Activated CD4-positive, alpha-beta T cell treated with anti-CD3 and anti-CD28 coated beads, Interleukin-2, amount 10 ng/mL, durations not matched to agents 7 days and 5 days (primary cell): ENCODE results near the gene KISS1R. TPM values are rescaled to one million over a fixed set of nuclear protein-coding genes. Genes with fewer than 3 reads are reported as not detected.
"Not testable (repeated sequence)": the region's sequence is repeated elsewhere in the genome, so short reads cannot be mapped to it uniquely, and the experiment has no call there.

Experiments used
- CTCF ChIA-PET: fragments of 350-600 bp; sonication (Branson Sonifier 250); formaldehyde crosslinking; loops from one replicate; lab custom pipeline; 2021; ENCODE audit warnings: antibody characterized with exemption; lab: Charles Lee
- POLR2A ChIA-PET: fragments of 350-600 bp; sonication (Branson Sonifier 250); formaldehyde crosslinking; loops from one replicate; lab custom pipeline; 2021; ENCODE audit warnings: antibody characterized with exemption; lab: Charles Lee
- DNase-seq: peaks from one replicate; pipeline ENCODE4 v3.0.0-alpha.2; 2020
- H3K27ac Mint-ChIP-seq: one replicate; pipeline ENCODE4 v1.8.0; 2021; ENCODE audit warnings: mild to moderate bottlenecking, moderate library complexity, mixed read lengths
- H3K27me3 Mint-ChIP-seq: one replicate; pipeline ENCODE4 v1.8.0; 2021; ENCODE audit warnings: mixed read lengths
- H3K36me3 Mint-ChIP-seq: one replicate; pipeline ENCODE4 v1.8.0; 2021; ENCODE audit warnings: low read depth, mixed read lengths
- H3K4me1 Mint-ChIP-seq: one replicate; pipeline ENCODE4 v1.8.0; 2021; ENCODE audit warnings: mixed read lengths
- H3K4me3 Mint-ChIP-seq: one replicate; pipeline ENCODE4 v1.8.0; 2021; ENCODE audit warnings: mild to moderate bottlenecking, moderate library complexity, mixed read lengths
- H3K9me3 Mint-ChIP-seq: one replicate; pipeline ENCODE4 v1.8.0; 2021; ENCODE audit warnings: mixed read lengths
- total RNA-seq, 2 experiments: library from RNA; stranded (reverse); gene quantifications; one replicate each; pipeline ENCODE4 v1.2.3, GENCODE V29; 2021

KISS1R gene
- total RNA-seq, 2 experiments from 2014 or later, result 0.72 to 1.1 TPM

DNA sequence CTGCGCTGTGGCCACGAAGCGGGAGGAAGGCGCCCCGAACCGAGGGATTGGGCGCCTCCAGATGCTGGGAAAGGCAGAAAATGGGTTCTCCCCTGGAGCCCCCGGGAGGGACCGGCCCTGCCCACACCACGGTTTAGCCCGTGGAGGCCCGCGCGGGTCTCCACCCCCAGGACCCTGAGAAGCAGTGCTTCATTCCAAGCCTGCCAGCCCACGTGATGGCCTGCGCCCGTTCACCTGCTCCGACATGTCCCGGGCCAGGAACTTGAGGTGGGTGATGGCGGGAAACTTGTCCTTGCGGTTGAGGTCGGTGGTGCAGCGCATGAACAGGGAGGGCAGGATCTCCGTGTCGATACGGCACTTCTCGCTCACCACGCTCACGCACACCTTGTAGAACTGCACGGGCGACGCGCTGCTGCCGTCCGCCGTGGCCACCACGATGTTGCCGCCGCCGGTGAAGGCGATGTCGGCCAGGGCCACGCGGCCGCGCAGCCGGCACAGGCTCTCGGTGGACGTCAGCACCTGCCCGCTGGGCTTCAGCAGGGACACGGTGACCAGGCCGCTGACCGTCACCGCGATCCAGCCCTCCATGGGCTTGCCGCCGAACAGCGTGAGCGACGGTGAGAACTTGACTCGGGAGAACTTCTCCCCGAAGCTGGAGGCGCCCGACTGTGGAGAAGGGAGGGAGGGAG is 31.5 kb upstream of the KISS1R start:
- Mint-ChIP-seq H3K36me3 (peaks cover 15% of the 10 kb centered on the region), H3K4me1 (peaks cover 5% of the 10 kb centered on the region), H3K27ac (no peak overlapping the region), H3K4me3 (no peak overlapping the region), H3K9me3 (no peaks in the 10 kb centered on the region), H3K27me3 (no peaks in the 10 kb centered on the region)
- POLR2A ChIA-PET, result no interaction called here
- CTCF ChIA-PET, result no interaction called here
- DNase-seq, result no peak

- POLR2A ChIA-PET, result no interaction called here
- no peak overlapping the region for H3K4me3 Mint-ChIP-seq
- DNase-seq, result no peak
Measured at GRCh38 chr19:887072-887471, 30.1 kb upstream of the KISS1R start.

GRCh38 chr19:887599-887998 is 29.5 kb upstream of the KISS1R start:
- CTCF ChIA-PET, result no interaction called here
- POLR2A ChIA-PET, result no interaction called here
- H3K36me3 Mint-ChIP-seq, result peaks cover 11% of the 10 kb centered on the region
- H3K4me1 Mint-ChIP-seq, result peaks cover 13% of the 10 kb centered on the region
- H3K27me3 Mint-ChIP-seq, result no peaks in the 10 kb centered on the region
- H3K4me3 Mint-ChIP-seq, result no peak overlapping the region
- peak overlapping the region; percentile 41 for H3K27ac Mint-ChIP-seq
- DNase-seq, result no peak
- H3K9me3 Mint-ChIP-seq, result no peaks in the 10 kb centered on the region

More at GRCh38 chr19:887072-887471, 30.1 kb upstream of the KISS1R start:
- Mint-ChIP-seq H3K9me3 (no peaks in the 10 kb centered on the region), H3K27me3 (no peaks in the 10 kb centered on the region), H3K4me1 (peaks cover 11% of the 10 kb centered on the region), H3K27ac (no peak overlapping the region), H3K36me3 (peaks cover 15% of the 10 kb centered on the region)
- CTCF ChIA-PET, result no interaction called here

DNA sequence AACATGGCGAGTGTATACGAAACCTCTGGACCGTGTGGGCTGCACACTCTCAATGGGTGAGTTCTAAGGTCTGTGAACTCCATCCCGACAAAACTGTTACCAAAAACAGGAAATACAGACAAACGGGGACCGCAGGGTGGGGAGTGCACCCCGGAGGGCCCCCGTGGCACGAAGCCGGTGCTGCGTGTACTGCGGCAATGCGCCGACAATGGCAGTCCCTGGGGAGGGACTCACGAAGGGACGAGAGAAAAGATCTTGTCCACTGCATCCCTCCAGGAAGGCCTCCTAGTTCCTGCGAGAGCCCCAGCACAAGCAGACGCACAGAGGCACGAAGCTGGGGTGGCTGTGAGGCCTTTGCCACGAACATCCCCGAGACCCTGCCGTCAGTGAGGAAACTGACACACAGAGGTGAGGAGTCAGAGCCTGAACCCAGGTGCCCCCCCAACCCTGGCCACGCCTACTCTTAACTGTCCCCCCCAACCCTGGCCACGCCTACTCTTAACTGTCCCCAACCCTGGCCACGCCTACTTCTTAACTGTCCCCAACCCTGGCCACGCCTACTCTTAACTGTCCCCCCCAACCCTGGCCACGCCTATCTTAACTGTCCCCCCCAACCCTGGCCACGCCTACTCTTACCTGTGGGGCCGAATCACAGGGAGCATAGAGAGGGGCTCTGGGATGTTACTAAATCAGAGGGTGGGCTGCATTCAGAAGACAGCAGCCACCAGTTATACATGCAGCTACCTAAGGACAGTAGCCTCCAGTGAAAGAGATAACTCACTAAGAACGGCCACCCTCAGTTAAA is 28.4 kb upstream of the KISS1R start:
- H3K9me3 Mint-ChIP-seq, result no peaks in the 10 kb centered on the region
- peak overlapping the region; percentile 78 for H3K27ac Mint-ChIP-seq
- peaks cover 22% of the 10 kb centered on the region for H3K4me1 Mint-ChIP-seq
- no peak overlapping the region for H3K4me3 Mint-ChIP-seq
- CTCF ChIA-PET, result interaction anchor here (0.7 kb wide), 1 partner anchor 20 kb away, joined by 3 read pairs; no protein-coding TSS in a partner anchor
- POLR2A ChIA-PET, result no interaction called here
- peaks cover 15% of the 10 kb centered on the region for H3K36me3 Mint-ChIP-seq
- peak; percentile 30 for DNase-seq
- no peaks in the 10 kb centered on the region for H3K27me3 Mint-ChIP-seq

- ChIA-PET POLR2A (no interaction called here), CTCF (interaction anchor here (0.9 kb wide), 1 partner anchor 26 kb away, joined by 4 read pairs; no protein-coding TSS in a partner anchor)
- peak overlapping the region; percentile 31 for H3K27ac Mint-ChIP-seq
- peaks cover 24% of the 10 kb centered on the region for H3K4me1 Mint-ChIP-seq
- peaks cover 15% of the 10 kb centered on the region for H3K36me3 Mint-ChIP-seq
- DNase-seq, result no peak
- no peaks in the 10 kb centered on the region for H3K9me3 Mint-ChIP-seq
- no peak overlapping the region for H3K4me3 Mint-ChIP-seq
- no peaks in the 10 kb centered on the region for H3K27me3 Mint-ChIP-seq
Measured at GRCh38 chr19:889662-890295, 27.4 kb upstream of the KISS1R start.

DNA sequence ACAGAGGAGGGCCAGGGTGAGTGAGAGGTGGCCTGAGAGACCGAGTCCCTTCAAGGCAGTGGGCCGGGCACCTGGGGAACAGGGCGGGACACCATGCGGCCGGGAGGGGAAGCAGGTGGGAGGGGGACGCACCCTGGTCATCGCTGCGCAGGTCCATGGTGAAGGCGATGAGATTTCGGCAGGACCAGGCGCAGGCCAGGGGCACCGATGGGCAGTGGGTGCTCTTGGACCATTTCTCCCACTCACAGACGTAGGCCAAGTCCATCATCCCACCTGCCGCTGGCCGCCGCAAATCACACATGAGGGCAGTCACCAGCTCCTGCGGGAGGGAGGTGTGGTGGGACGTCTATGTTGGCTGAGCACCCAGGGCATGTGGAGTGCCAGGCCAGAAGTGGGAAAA is 26.3 kb upstream of the KISS1R start:
- CTCF ChIA-PET, result no interaction called here
- Mint-ChIP-seq H3K4me1 (peaks cover 26% of the 10 kb centered on the region), H3K9me3 (no peaks in the 10 kb centered on the region)

GRCh38 chr19:891421-892200 is 25.5 kb upstream of the KISS1R start:
- CTCF ChIA-PET, result interaction anchor here (2.0 kb wide), 1 partner anchor 18 kb away, joined by 17 read pairs; no protein-coding TSS in a partner anchor
- H3K27me3 Mint-ChIP-seq, POLR2A ChIA-PET, H3K9me3 Mint-ChIP-seq, DNase-seq: not testable (repeated sequence)
- Mint-ChIP-seq H3K36me3 (peaks cover 13% of the 10 kb centered on the region), H3K27ac (peak overlapping the region; percentile 64), H3K4me3 (peak overlapping the region; percentile 77), H3K4me1 (peaks cover 27% of the 10 kb centered on the region)

More for the DNA sequence above, 26.3 kb upstream of the KISS1R start:
- H3K36me3 Mint-ChIP-seq, result peaks cover 13% of the 10 kb centered on the region
- no peaks in the 10 kb centered on the region for H3K27me3 Mint-ChIP-seq
- POLR2A ChIA-PET, result no interaction called here
- no peak for DNase-seq
- H3K27ac Mint-ChIP-seq, result peak overlapping the region; percentile 82
- H3K4me3 Mint-ChIP-seq, result peak overlapping the region; percentile 61

DNA sequence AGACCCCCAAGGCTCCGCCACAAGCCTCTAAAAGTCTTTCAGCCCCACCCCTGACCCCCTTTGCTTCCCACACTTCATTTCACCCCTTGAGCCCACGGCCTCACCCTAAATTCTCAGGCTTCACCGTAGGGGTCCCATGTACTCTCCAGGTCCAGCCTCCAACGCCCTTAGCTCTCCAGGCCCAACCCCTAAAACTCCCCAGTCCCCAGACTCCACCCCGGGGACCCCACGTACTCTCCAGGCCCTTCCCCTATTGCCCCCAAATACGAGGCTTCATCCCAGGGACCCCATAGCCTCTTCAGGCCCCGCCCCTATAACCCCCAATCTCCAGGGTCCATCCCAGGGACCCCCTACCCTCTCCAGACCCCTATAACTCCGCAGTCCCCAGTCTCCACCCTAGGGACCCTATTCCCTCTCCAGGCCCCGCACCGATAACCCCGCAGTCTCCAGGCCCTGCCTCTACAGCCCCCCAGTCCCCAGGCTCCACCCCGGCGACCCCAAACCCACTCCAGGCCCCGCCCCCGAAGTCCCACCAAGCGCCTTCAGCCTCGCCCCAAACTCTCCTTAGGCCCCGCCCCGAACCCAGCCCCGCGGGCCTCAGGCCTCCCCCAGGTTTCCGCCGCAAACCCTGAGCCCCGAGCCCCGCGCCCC is 24.8 kb upstream of the KISS1R start:
- H3K4me1 Mint-ChIP-seq, result peaks cover 28% of the 10 kb centered on the region
- H3K4me3 Mint-ChIP-seq, result peak overlapping the region; percentile 77
- POLR2A ChIA-PET, result interaction anchor here (0.6 kb wide), 1 partner anchor 18 kb away, joined by 3 read pairs; no protein-coding TSS in a partner anchor
- CTCF ChIA-PET, result interaction anchor here (1.2 to 2.0 kb wide), 3 partner anchors 17 to 29 kb away, joined by 3 to 17 read pairs (median 13); no protein-coding TSS in a partner anchor
- H3K36me3 Mint-ChIP-seq, result peaks cover 15% of the 10 kb centered on the region
- no peaks in the 10 kb centered on the region for H3K9me3 Mint-ChIP-seq
- DNase-seq, result no peak
- H3K27ac Mint-ChIP-seq, result peak overlapping the region; percentile 85
- no peaks in the 10 kb centered on the region for H3K27me3 Mint-ChIP-seq

GRCh38 chr19:892894-893689 is 24.0 kb upstream of the KISS1R start, which contains the start of the genes MED16 and RNU6-9:
Gene MED16, minus strand, starts transcription at chr19:893187. Its CDS starts 2,056 bp downstream, at chr19:891131.
Gene RNU6-9, plus strand, starts transcription at chr19:893484.
- Mint-ChIP-seq H3K36me3 (peaks cover 12% of the 10 kb centered on the region), H3K9me3 (no peaks in the 10 kb centered on the region), H3K4me1 (peaks cover 28% of the 10 kb centered on the region), H3K27me3 (no peaks in the 10 kb centered on the region), H3K4me3 (peak within 1 kb of the TSS; percentile 92), H3K27ac (peak within 1 kb of the TSS; percentile 98)
- CTCF ChIA-PET, result interaction anchor here (0.6 to 2.0 kb wide), 6 partner anchors 9 to 177 kb away, joined by 3 to 17 read pairs (median 4); no protein-coding TSS in a partner anchor
- POLR2A ChIA-PET, result interaction anchor here (0.5 to 0.7 kb wide), 3 partner anchors 17 to 1373 kb away, joined by 3 read pairs; no protein-coding TSS in a partner anchor
- DNase-seq, result peak; percentile 92

DNA sequence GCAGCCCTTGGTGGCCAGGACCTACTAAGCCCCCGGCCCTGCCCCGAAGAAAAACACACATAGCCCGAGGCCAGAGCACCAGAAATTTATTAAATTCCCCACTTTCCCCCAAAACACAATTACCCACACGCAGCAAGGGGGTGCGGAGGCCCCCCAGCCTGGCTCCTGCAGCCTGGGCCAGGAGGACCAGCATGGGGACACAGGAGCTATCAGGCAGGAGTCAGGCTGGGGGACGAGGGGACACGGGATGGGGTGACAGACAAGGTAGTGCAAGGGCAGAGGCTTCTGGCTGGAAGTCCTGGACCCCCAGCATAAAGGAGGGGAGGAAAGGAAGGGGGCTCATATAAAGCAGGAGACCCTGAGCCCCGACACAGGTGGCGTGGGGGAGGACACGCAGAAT is 20.7 kb upstream of the KISS1R start:
- no peak overlapping the region for H3K27ac Mint-ChIP-seq
- peaks cover 20% of the 10 kb centered on the region for H3K36me3 Mint-ChIP-seq
- H3K4me3 Mint-ChIP-seq, result no peak overlapping the region
- no peaks in the 10 kb centered on the region for H3K9me3 Mint-ChIP-seq
- peaks cover 26% of the 10 kb centered on the region for H3K4me1 Mint-ChIP-seq
- ChIA-PET CTCF (interaction anchor here (0.6 to 2.2 kb wide), 5 partner anchors 10 to 56 kb away, joined by 3 to 6 read pairs (median 5); no protein-coding TSS in a partner anchor), POLR2A (no interaction called here)
- no peak for DNase-seq
- H3K27me3 Mint-ChIP-seq, result no peaks in the 10 kb centered on the region

DNA sequence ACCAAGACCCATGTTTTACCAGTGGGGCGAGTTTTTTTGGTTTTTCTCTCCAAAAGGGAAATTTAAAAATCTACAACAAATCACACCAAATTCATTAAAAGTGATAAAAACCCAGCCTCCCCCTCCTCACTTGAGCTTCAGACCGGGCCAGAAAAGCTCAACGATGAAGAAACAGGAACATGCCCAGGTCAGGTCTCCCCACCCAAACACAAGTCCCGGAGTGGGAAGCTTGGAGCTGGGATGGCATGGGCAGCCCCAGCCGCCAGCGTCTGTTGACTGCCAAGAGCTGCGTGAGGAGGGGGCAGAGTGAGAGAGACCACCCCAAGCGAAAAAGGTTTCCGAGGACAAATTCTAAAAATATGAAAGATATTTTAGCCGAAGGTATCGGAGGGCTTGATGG is 20.1 kb upstream of the KISS1R start:
- DNase-seq, result no peak
- no peak overlapping the region for H3K27ac Mint-ChIP-seq
- no peaks in the 10 kb centered on the region for H3K9me3 Mint-ChIP-seq
- CTCF ChIA-PET, result interaction anchor here (0.6 to 2.2 kb wide), 5 partner anchors 9 to 297 kb away, joined by 3 to 6 read pairs (median 5); no protein-coding TSS in a partner anchor
- H3K4me1 Mint-ChIP-seq, result peaks cover 27% of the 10 kb centered on the region
- H3K36me3 Mint-ChIP-seq, result peaks cover 21% of the 10 kb centered on the region
- no peaks in the 10 kb centered on the region for H3K27me3 Mint-ChIP-seq
- POLR2A ChIA-PET, result no interaction called here
- no peak overlapping the region for H3K4me3 Mint-ChIP-seq
